Measurements from ENCODE around the gene MRPL4.
"Not testable (repeated sequence)": the region's sequence is repeated elsewhere in the genome, so short reads cannot be mapped to it uniquely, and the experiment has no call there.

MRPL4 gene

GRCh38 chr19:10228920-10229319, 23.1 kb upstream of the MRPL4 start:
- no peak for DNase-seq (ENCODE audit: insufficient read length, low spot score)
- no peak for FAIRE-seq
- peak; percentile 51 for TF ChIP-seq CTCF (IDR thresholded peaks at IDR 0.05; ENCODE audit: insufficient read depth, missing control alignments)

DNA sequence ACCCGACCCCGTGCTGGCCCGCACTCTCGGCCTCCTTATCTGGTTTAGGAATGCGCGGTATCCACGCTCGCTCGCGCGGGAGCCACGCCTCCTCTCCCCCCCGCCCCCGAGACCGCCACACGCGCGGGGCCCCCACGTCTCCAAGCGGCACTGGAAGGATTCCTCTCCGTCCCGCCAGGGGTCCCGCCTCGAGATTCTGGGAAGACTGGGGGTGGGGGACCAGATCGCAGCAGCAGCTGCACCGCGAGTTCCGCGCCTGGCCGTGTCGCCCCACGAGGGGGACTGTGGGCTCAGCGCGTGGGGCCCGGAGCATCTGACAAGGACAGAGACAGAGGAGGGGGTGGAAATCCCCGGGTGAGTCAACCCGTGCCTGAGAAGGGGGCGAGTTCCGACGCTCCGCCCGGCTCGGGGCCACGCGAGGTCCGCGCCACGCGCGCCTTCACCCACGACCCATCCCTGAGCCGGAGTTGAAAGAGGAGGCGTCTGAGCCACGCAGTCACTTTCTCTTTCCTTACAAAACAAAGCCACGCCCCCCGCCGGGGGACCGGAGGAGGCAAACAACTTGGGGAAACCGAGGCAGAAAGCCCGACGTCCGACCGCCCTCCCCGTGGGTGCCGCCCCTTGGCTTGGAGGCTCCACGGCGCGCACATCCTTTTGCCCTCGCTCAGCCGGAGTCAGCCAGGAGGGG, 21.7 kb upstream of the MRPL4 start:
- no peak for DNase-seq (ENCODE audit: insufficient read length, low spot score)
- FAIRE-seq: no peak
- TF ChIP-seq CTCF (IDR thresholded peaks at IDR 0.05; ENCODE audit: insufficient read depth, missing control alignments): no peak

- DNase-seq (ENCODE audit: insufficient read length, low spot score) (peak; percentile 69), FAIRE-seq (no peak)
- no peak for TF ChIP-seq CTCF (IDR thresholded peaks at IDR 0.05; ENCODE audit: insufficient read depth, missing control alignments)
Measured at GRCh38 chr19:10230861-10231611, 21.0 kb upstream of the MRPL4 start, which contains the start of gene S1PR2. Gene S1PR2 (minus strand): TSS chr19:10231331. CDS start chr19:10224905, 6,426 bp downstream.

DNA sequence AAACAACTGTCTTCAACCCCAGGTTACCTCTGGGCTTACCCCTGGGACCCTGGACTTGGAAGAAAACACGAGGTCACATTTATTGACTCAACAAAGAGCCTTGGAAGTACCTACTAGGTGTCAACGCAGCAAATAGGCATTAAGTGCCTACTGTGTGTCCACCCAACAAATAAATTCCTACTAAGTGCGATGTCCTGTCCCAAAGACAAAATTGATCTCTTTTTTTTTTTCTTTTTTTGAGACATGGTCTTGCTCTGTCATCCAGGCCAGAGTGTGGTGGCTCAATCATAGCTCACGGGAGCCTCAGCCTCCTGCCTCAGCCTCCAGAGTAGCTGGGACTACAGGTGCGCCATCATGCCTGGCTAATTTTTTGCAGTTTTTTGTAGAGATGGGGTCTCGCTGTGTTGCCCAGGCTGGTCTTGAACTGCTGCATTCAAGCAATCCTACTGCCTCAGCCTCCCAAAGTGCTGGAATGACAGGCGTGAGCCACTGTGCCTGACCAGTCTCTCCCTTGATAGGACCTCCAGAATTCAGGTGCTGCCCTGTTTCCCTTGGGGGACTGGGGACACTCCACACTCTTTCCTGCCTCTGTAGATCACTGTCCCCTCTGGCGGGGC, 20.3 kb upstream of the MRPL4 start:
- TF ChIP-seq CTCF (IDR thresholded peaks at IDR 0.05; ENCODE audit: insufficient read depth, missing control alignments): no peak
- FAIRE-seq (no peak), DNase-seq (ENCODE audit: insufficient read length, low spot score) (no peak)

GRCh38 chr19:10233946-10234345, 18.1 kb upstream of the MRPL4 start:
- no peak for TF ChIP-seq CTCF (IDR thresholded peaks at IDR 0.05; ENCODE audit: insufficient read depth, missing control alignments)
- FAIRE-seq (no peak), DNase-seq (ENCODE audit: insufficient read length, low spot score) (no peak)

- FAIRE-seq: no peak
- TF ChIP-seq CTCF (IDR thresholded peaks at IDR 0.05; ENCODE audit: insufficient read depth, missing control alignments): no peak
- DNase-seq (ENCODE audit: insufficient read length, low spot score): no peak
Measured at GRCh38 chr19:10235003-10235402, 17.0 kb upstream of the MRPL4 start.

DNA sequence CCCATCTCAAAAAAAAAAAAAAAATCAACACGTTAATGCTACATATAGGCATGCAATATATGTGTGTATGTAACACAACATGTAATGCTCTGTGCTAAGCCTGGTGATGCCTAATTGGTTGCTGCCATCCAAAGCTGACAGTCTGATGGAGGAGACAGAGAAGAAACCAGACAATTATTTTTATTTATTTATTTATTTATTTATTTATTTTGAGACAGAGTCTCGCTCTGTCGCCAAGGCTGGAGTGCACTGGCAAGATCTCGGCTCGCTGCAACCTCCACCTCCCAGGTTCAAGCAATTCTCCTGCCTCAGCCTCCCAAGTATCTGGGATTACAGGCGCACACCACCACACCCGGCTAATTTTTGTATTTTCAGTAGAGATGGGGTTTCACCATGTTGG, 16.6 kb upstream of the MRPL4 start:
- not testable (repeated sequence) for DNase-seq (ENCODE audit: insufficient read length, low spot score); FAIRE-seq

Data from D721Med (cell line).